Keratinocyte (primary cell): ENCODE measurements around the gene MIB2.

Experiments
- CTCF ChIP-seq, 3 experiments: IDR thresholded peaks in 1 of 3; conservative IDR thresholded peaks in 1 of 3; optimal IDR thresholded peaks in 1 of 3; 2 replicates in 2 of 3; 3 replicates in 1 of 3; pipeline versions ENCODE3 to v1.5.1; 2011; ENCODE audit warnings: low read length in 3 of 3, mild to moderate bottlenecking in 3 of 3, moderate library complexity in 2 of 3, control low read depth in 1 of 3, inconsistent platforms in 1 of 3; ENCODE audit not compliant: insufficient read depth in 2 of 3; ENCODE audit errors: extremely low read depth in 1 of 3
- EZH2 ChIP-seq: IDR thresholded peaks from one replicate; pipeline ENCODE4 v1.6.1; 2012; ENCODE audit warnings: inconsistent platforms, mild to moderate bottlenecking, low read length, moderate library complexity

GRCh38 chr1:1569341-1569740, 46.0 kb upstream of the MIB2 start:
- no peak for TF ChIP-seq CTCF (optimal IDR thresholded peaks at IDR 0.05 in 1 of 3, IDR thresholded peaks at IDR 0.05 in 1 of 3, conservative IDR thresholded peaks at IDR 0.05 in 1 of 3; ENCODE audit: extremely low read depth in 1 of 3, insufficient read depth in 2 of 3, low read length in 3 of 3)
- no peak for TF ChIP-seq EZH2
